ENCODE results near the gene UBASH3B. TPM values are rescaled to one million over a fixed set of nuclear protein-coding genes. Genes with fewer than 3 reads are reported as not detected.

The UBASH3B gene
- total RNA-seq, 4 donors from 2014 or later = 9.9 to 36.3 (median 24.3) TPM

DNA sequence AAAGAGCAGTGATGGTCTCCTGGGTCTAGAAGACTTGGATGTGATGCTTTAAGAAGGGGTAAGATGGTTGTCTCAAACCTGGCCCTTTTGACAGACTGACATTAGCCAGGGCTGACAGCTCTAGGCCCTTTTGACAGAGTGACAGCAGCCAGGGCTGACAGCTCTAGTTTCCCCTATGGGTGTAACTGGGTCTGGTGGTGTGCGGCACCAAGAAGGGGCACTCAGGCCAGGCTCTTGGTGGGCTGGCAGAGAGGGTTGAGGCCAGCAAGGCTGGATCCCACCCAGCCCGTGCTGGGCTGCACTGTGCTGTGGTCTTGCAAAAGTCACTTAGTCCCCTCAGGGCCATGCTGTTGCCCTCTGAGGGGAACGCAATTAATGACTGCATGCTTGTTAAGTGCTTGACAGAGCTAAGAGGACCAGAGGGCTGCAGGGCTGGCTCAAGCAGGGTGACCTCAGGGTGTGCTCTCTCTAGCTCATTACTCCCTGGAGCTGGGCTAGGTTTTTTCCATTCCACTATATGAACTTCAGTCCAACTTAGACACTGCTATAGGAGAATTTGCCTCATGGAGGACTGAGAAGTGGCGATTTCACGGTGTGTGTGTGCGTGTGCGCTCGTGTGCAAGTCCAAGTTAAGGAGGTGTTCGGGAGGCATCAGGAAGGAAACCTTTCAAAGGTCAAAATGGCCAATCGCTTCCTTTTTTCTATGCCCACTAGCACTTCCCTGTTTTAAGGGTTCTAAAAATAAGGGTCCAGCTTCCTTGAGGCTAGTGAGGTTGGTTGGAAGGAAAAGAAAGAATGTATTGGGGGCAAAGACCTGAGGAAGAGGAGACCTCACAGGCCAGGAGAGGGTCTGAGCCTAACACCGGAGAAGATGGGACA is 4.4 kb downstream of the UBASH3B start:
- DNase-seq (ENCODE audit: low spot score) = no peak
- TF ChIP-seq, protein P1, sequence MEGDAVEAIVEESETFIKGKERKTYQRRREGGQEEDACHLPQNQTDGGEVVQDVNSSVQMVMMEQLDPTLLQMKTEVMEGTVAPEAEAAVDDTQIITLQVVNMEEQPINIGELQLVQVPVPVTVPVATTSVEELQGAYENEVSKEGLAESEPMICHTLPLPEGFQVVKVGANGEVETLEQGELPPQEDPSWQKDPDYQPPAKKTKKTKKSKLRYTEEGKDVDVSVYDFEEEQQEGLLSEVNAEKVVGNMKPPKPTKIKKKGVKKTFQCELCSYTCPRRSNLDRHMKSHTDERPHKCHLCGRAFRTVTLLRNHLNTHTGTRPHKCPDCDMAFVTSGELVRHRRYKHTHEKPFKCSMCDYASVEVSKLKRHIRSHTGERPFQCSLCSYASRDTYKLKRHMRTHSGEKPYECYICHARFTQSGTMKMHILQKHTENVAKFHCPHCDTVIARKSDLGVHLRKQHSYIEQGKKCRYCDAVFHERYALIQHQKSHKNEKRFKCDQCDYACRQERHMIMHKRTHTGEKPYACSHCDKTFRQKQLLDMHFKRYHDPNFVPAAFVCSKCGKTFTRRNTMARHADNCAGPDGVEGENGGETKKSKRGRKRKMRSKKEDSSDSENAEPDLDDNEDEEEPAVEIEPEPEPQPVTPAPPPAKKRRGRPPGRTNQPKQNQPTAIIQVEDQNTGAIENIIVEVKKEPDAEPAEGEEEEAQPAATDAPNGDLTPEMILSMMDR (IDR thresholded peaks at IDR 0.05) = no peak
- no peak for ATAC-seq (ENCODE audit: low FRiP score)

DNA sequence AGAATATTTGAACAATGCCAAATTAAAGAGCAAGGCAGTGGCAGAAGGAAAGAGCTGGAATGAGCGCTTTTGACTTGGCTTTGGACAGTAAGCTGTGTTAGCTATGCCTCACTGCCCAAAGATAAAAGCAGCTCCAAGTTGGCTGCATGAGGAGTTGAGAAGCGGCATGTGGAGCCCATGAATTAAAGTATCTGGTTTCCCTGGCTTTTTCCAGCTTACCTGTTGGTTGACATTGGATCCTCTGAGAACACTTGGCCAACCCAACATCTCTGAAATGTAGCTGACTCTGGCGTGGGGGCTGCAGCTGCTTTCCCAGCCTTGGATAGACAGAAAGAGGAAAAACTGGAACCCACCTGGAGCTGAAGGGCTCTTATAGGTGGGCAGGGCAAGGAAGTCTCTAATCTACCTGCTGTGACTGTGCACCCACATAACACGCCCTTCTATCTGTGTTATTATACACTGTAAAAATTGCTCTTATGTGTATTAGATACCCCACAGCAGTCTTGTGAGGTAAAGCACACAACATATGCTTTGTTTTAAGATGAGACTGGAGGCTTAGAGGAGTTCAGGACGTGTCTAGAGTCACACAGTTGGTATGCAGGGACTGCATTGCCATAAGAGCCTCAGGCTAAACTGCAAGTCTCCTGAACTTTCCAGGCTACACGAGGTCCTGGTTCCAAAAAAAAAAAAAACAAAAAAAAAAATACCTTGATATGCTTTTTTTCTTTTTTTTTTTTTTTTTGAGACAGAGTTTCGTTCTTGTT is 5.8 kb downstream of the UBASH3B start:
- TF ChIP-seq, protein P1 (IDR thresholded peaks at IDR 0.05) = no peak
- no peak for ATAC-seq (ENCODE audit: low FRiP score)

DNA sequence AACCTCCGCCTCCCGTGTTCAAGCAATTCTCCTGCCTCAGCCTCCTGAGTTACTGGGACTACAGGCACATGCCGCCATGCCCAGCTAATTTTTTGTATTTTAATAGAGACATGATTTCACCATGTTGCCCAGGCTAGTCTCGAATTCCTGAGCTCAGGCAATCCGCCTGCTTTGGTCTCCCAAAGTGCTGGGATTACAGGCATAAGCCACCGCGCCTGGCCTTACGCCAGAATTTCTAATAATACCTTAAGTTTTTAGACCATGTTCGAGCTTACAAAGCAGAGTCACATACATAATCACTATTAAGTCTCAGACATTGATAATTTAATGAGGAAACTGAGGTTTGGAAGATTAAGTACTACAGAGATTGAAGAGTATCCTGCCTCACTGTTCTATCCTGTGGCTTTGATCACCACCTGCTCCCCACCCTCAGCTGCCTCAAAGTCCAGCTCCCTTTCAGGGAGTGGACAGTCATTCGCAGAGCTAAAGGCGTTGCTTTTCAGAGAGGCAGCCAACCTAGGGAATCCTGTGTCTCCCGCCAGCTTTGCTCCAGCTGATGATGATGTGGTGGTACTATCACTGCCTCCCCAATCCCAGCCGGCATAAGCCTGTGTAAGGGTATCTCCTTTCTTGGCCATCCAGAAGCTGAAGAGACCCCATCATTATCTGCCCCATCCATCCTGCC is 7.7 kb downstream of the UBASH3B start:
- DNase-seq (ENCODE audit: low spot score) = no peak
- TF ChIP-seq, protein P1 (IDR thresholded peaks at IDR 0.05) = no peak
- no peak for ATAC-seq (ENCODE audit: low FRiP score)

More for the DNA sequence above, 5.8 kb downstream of the UBASH3B start:
- DNase-seq (ENCODE audit: low spot score) = no peak

DNA sequence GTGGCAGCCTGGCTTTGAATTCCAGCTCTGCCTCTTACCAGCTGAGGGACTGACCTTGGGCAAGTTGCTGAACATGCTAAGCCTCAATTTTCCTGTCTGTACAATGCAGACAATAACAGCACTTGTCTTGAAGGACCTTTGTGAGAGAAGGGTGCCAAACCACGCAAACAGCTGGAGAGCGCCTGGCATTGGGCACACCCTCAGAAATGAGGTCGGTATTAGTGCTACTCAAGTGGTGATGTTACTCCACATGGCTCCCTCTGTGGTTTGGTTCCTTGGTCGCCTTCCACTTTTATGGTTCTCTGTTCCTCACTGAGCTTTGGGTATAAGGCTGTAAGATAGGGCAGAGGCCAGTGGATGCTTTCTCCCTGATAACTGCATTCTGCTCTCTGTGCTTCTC is 8.2 kb downstream of the UBASH3B start:
- DNase-seq (ENCODE audit: low spot score) = no peak
- no peak for ATAC-seq (ENCODE audit: low FRiP score)
- TF ChIP-seq, protein P1 (IDR thresholded peaks at IDR 0.05) = no peak

DNA sequence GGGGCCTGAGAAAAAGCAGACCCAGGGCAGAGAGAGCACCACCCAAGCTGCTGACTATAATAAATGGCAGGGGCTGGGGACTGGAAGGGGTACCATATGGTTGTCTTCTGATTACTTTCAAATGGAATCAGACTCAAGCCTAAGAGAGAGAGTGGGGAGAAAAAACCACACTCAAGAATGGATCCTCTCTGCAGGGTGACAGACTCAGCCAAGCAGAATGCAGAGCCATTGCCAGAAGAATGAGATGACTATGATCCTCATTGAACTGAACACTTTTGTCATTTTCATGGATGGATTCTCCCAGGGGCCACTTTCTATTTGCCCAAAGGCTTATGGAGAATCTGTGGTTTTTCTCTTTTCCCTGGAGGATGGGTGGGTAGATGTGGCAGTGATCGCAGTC is 8.7 kb downstream of the UBASH3B start:
- DNase-seq (ENCODE audit: low spot score) = no peak
- no peak for ATAC-seq (ENCODE audit: low FRiP score)
- TF ChIP-seq, protein P1 (IDR thresholded peaks at IDR 0.05) = no peak

DNA sequence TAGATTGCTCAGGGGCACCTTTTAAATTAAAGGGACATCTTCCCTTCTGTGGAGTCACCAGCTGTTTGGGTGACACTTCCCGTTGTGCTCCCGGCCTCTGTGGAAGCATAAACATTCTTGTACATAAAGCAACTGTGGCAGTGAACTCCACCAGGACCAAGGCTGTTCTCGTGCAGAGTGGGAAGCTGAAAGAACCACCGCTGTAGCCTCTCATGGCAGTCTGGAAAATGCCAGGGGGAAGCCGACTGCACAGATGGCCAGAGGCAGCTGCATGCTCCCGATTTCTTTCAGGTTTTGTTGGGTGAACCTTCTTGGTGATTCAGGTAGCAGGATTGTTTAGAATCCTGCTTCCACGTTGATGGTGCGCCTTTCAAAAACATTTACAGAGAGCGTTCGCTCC is 10.3 kb downstream of the UBASH3B start:
- ATAC-seq (ENCODE audit: low FRiP score) (no peak), DNase-seq (ENCODE audit: low spot score) (no peak)
- TF ChIP-seq, protein P1 (IDR thresholded peaks at IDR 0.05) = no peak

Measured in omental fat pad (tissue), 4 donors.